Naive thymus-derived CD8-positive, alpha-beta T cell (primary cell): ENCODE data around the gene TRAPPC2B. TPM values are rescaled to one million over a fixed set of nuclear protein-coding genes. Genes with fewer than 3 reads are reported as not detected.

Source experiments
- ATAC-seq, 2 donors: fragments of 150-1000 bp; cut with Tn5 transposase in 1 of 2; sonication (Bioruptor Pico), chemical (Tn5 transposase) in 1 of 2; 1 replicate in 1 of 2; 2 replicates in 1 of 2; pipeline ENCODE4 v1.10.0; 2021; ENCODE audit warnings: mild to moderate bottlenecking in 2 of 2, moderate library complexity in 2 of 2
- POLR2A ChIA-PET: fragments of 350-600 bp; sonication (Branson Sonifier 250); formaldehyde crosslinking; loops from one replicate; lab custom pipeline; 2021; ENCODE audit warnings: antibody characterized with exemption; lab: Charles Lee
- DNase-seq, 10 donors: peaks; one replicate each; pipeline versions ENCODE4 v3.0.0 to v3.0.0-alpha.2; 2020 to 2022
- H3K27ac Mint-ChIP-seq, 10 donors: one replicate each; pipeline ENCODE4 v1.8.0; 2020 to 2022; ENCODE audit warnings: mild to moderate bottlenecking in 10 of 10, mixed read lengths in 10 of 10, moderate library complexity in 4 of 10, inconsistent platforms in 1 of 10
- H3K27me3 Mint-ChIP-seq, 5 donors: one replicate each; pipeline ENCODE4 v1.8.0; 2021 to 2022; ENCODE audit warnings: mixed read lengths in 5 of 5
- H3K36me3 Mint-ChIP-seq, 3 donors: one replicate each; pipeline ENCODE4 v1.8.0; 2020 to 2022; ENCODE audit warnings: mixed read lengths in 3 of 3, mild to moderate bottlenecking in 2 of 3, inconsistent platforms in 1 of 3
- H3K4me1 Mint-ChIP-seq, 4 donors: one replicate each; pipeline ENCODE4 v1.8.0; 2021 to 2022; ENCODE audit warnings: mixed read lengths in 4 of 4
- H3K4me3 Mint-ChIP-seq, 10 donors: one replicate each; pipeline ENCODE4 v1.8.0; 2020 to 2022; ENCODE audit warnings: mild to moderate bottlenecking in 10 of 10, mixed read lengths in 10 of 10, moderate library complexity in 6 of 10, inconsistent platforms in 1 of 10
- H3K9me3 Mint-ChIP-seq, 9 donors: one replicate each; pipeline ENCODE4 v1.8.0; 2020 to 2022; ENCODE audit warnings: mixed read lengths in 9 of 9, mild to moderate bottlenecking in 3 of 9, inconsistent platforms in 1 of 9, moderate library complexity in 1 of 9
- polyA plus RNA-seq, 3 donors: library from polyadenylated mRNA; unstranded; fragments of 300-500 nt; fragmentation: Illumina TruSeq; gene quantifications; one replicate each; pipeline ENCODE4 v1.2.3, GENCODE V29; 2021
- total RNA-seq, 8 experiments: library from RNA in 2 of 8; stranded (reverse) in 2 of 8; gene quantifications; one replicate each; pipeline ENCODE4 v1.2.3 and lab custom pipeline; 2021 to 2026

The TRAPPC2B gene
- 10 to 100 TPM; 12.2 to 15.6 TPM for total RNA-seq
- polyA plus RNA-seq = 10 to 100 TPM; 15.0 to 20.5 (median 19.1) TPM
- total RNA-seq (lab: John Stamatoyannopoulos, UW) = 1.2 to 11.1 (median 3.0) reads per million in 6 experiments

DNA sequence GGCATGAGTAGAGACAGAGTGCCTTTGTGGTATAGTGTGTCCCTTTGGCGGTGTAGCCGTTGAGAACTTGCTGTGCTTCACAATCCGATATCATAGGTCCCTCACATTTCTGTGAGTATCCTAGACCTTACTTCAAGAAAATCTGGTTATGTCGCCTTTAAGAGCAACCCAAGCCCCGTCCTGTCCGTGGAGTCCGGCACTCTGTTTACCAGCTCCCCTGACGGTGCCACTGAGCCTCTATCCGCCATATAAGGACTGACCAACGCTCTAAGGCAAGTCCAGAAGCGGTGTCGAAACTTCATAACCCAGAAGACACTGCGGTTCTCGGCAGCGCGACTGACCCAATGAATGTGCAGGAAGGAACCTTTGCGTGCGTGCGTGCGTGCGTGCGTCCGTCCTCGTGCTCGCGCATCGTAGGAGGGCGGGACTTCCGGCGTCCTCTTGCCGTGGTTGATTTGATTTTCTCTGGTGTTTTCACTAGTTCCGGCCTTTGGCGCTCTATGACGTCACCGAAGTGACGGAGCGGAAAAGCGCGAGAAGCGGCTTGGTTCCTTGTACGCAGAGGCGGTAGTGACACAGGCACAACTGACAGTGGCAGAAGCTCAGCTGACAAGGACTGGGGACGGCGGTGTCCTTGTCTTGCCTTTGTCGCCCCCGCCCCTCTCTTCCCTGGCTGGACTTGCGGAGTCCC lies at the start of gene TRAPPC2B, which contains the start of gene ZNF547:
Gene TRAPPC2B, plus strand, starts transcription at position 555 of the 691 bp plus-strand sequence. CDS start 1,283 bp downstream, outside the sequence.
Gene ZNF547, plus strand, starts transcription at position 555 of the 691 bp plus-strand sequence. CDS start 5,005 bp downstream, outside the sequence.
- peaks cover 12 to 18% (median 17%) of the 10 kb centered on the region in 4 donors for H3K4me1 Mint-ChIP-seq
- H3K27ac Mint-ChIP-seq = peak within 1 kb of the TSS; percentile 95 to 99 (median 98)
- ATAC-seq (peak; percentile 90 to 93), DNase-seq (peak; percentile 93 to 99 (median 98))
- H3K9me3 Mint-ChIP-seq = peaks cover 0 to 80% (median 33%) of the 10 kb centered on the region in 9 donors
- H3K4me3 Mint-ChIP-seq = peak within 1 kb of the TSS; percentile 84 to 96 (median 94)
- no peaks in the 10 kb centered on the region for H3K27me3 Mint-ChIP-seq
- H3K36me3 Mint-ChIP-seq = peaks cover 18 to 54% (median 38%) of the 10 kb centered on the region in 3 donors
- POLR2A ChIA-PET = interaction anchor here (0.5 to 2.0 kb wide), 5 partner anchors 12 to 999 kb away, joined by 3 to 10 read pairs (median 3); partner anchors contain the start of genes ZNF304 and ZNF497

DNA sequence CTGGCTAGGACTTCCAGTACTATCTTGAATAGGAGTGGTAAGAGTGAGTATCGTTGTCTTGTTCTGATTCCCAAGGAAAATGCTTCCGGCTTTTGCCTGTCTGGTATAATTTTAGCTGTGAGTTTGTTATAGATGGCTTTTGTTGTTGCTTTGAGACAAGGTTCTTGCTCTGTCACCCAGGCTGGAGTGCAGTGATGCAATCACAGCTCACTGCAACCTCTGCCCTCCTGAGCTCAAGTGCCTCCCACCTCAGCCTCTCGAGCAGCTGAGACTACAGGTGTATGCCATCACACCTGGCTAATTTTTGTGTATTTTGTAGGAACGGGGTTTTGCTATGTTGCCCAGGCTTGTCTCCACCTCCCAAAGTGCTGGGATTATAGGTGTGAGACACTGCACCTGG lies 49.2 kb upstream of the TRAPPC2B start:
- no peak for ATAC-seq
- Mint-ChIP-seq H3K27ac (no peak overlapping the region), H3K27me3 (peaks cover 21 to 42% (median 30%) of the 10 kb centered on the region in 5 donors), H3K4me1 (peaks cover 0 to 3% (median 1%) of the 10 kb centered on the region in 4 donors), H3K4me3 (no peak overlapping the region), H3K9me3 (peaks cover 17 to 78% (median 47%) of the 10 kb centered on the region in 9 donors), H3K36me3 (peaks cover 2 to 31% (median 26%) of the 10 kb centered on the region in 3 donors)
- DNase-seq = no peak
- POLR2A ChIA-PET = no interaction called here

DNA sequence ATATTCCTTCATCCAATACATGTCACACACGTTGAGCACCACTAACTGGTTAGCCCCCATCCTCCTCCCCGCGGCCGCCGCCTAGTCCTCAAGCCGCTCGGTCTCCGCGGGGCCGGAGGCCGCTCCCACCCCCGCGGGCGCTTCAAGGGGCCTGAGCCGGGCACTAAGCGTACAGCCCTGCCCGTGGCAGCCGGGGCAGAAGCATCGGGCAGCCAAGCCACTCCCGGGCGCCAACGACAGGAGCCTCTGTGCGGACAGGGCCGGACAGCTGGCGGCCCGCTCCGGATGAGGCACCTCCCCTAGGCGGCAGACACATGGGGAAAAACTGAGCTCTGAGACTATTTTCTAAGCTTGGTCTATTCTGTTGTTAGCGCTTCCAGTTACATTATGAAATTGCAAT lies 45.8 kb upstream of the TRAPPC2B start:
- H3K4me1 Mint-ChIP-seq = peaks cover 15 to 26% (median 26%) of the 10 kb centered on the region in 4 donors
- ATAC-seq (no peak), DNase-seq (no peak)
- H3K27ac Mint-ChIP-seq = no peak overlapping the region
- peaks cover 21 to 42% (median 30%) of the 10 kb centered on the region in 5 donors for H3K27me3 Mint-ChIP-seq
- no peak overlapping the region for H3K4me3 Mint-ChIP-seq
- POLR2A ChIA-PET = no interaction called here
- H3K9me3 Mint-ChIP-seq = peaks cover 17 to 82% (median 54%) of the 10 kb centered on the region in 9 donors
- peaks cover 7 to 42% (median 39%) of the 10 kb centered on the region in 3 donors for H3K36me3 Mint-ChIP-seq

DNA sequence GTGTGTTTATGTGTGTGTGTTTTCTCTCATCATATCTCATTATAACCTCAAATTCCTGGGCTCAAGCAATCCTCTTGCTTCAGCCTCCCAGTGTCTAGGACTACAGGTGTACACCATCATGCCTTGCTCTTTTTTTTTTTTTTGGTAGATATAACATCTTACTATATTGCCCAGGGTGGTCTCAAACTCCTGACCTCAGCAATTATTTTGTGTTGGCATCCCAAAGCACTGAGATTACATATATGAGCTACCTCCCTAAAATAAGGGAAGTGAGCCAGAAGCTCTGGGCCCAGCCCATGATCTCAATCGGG lies 43.5 kb upstream of the TRAPPC2B start:
- DNase-seq = no peak
- peak in 1 of 2 donors; percentile 3 for ATAC-seq
- H3K4me1 Mint-ChIP-seq = peaks cover 15 to 32% (median 28%) of the 10 kb centered on the region in 4 donors
- H3K4me3 Mint-ChIP-seq = peak overlapping the region; percentile 89 to 98 (median 95)
- POLR2A ChIA-PET = interaction anchor here (0.5 to 1.1 kb wide), 2 partner anchors 17 to 739 kb away, joined by 3 to 6 read pairs; partner anchors contain the start of gene ZNF135
- H3K27ac Mint-ChIP-seq = peak overlapping the region; percentile 94 to 98 (median 98)
- H3K9me3 Mint-ChIP-seq = peaks cover 17 to 83% (median 42%) of the 10 kb centered on the region in 9 donors
- peaks cover 29 to 56% (median 42%) of the 10 kb centered on the region in 3 donors for H3K36me3 Mint-ChIP-seq
- peaks cover 18 to 34% (median 24%) of the 10 kb centered on the region in 5 donors for H3K27me3 Mint-ChIP-seq

DNA sequence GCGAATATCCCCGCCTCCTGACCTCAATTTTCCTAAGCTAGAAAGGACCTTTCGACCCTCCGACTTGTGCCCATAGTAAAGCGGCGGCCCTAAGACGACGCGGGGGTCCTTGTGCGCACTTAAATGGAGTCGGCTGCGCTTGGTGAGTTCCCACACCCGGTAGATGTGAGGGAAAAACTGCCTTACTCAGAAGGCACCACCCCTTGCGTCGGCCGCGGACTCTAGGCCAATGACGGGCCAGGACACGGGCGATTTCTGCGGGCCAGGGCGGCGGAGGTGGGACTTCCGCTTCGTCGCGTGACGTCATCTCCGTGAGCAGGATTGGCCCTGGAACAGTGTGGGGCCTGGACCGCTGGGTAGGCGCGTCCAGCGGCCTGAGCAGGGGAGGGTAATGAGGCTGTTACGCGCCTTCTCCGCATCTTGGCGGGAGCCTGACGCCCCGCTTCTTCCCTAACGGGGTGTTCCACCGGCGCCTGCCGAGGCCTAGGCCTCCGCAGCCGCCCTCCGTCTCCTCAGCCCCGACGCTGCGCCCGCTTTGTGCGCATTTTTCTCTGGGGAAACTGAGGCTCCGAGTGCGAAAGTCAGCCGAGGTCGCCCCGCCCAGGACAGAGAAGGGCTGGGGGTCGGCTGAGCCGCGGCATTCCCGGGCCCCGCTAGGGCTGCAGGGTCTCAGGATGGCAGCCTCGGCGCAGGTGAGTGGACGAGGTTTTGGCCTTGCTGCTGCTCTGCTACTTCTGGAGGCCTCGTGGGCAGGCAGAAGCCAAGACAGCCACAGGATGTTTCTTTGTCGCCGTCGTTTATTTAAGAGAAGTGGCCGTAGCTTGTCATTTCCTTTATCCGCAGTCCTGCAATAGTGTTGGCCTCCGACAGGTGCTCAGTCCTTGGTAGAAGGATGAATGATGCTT lies 42.9 kb upstream of the TRAPPC2B start, which contains the start of gene ZNF543:
Gene ZNF543, plus strand, starts transcription at position 293 of the 905 bp plus-strand sequence. Its CDS starts 382 bp downstream, at position 675.
- Mint-ChIP-seq H3K36me3 (peaks cover 35 to 57% (median 42%) of the 10 kb centered on the region in 3 donors), H3K27ac (peak within 1 kb of the TSS; percentile 94 to 98 (median 98)), H3K27me3 (peaks cover 18 to 28% (median 21%) of the 10 kb centered on the region in 5 donors), H3K4me3 (peak within 1 kb of the TSS; percentile 89 to 98 (median 95)), H3K4me1 (peaks cover 15 to 32% (median 28%) of the 10 kb centered on the region in 4 donors), H3K9me3 (peaks cover 17 to 83% (median 41%) of the 10 kb centered on the region in 9 donors)
- DNase-seq (peak; percentile 80 to 96 (median 88)), ATAC-seq (peak; percentile 95 to 96)
- POLR2A ChIA-PET = interaction anchor here (0.5 to 1.1 kb wide), 3 partner anchors 18 to 738 kb away, joined by 3 to 6 read pairs (median 3); partner anchors contain the start of genes ZNF135 and ZNF304

DNA sequence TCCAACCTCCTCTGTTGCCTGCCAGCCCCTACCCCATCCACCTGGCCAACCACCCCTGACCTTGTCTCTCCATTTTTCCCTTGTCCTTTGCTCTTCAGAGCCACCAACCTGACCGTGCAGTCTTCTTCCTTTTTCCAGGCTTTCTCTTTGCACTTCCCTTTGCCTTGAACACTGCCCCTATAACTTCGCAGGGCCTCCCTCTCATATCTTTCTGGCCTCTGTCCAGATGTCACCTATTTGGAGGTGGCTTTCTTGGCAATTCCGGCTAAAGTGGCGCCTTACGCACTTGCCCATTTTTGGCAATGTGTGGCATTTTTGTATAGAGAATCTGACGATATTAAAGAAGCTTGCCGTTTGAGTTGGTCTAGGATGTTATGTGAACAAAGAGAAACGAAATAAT lies 42.2 kb upstream of the TRAPPC2B start:
- Mint-ChIP-seq H3K4me1 (peaks cover 15 to 32% (median 28%) of the 10 kb centered on the region in 4 donors), H3K9me3 (peaks cover 11 to 83% (median 38%) of the 10 kb centered on the region in 9 donors), H3K27ac (peak overlapping the region; percentile 86 to 98 (median 98)), H3K36me3 (peaks cover 42 to 60% (median 42%) of the 10 kb centered on the region in 3 donors), H3K4me3 (peak overlapping the region; percentile 89 to 98 (median 95)), H3K27me3 (peaks cover 11 to 21% (median 16%) of the 10 kb centered on the region in 5 donors)
- DNase-seq = no peak
- POLR2A ChIA-PET = interaction anchor here (0.7 kb wide), 1 partner anchor 30 kb away, joined by 3 read pairs; the partner anchor contains the start of gene ZNF304
- no peak for ATAC-seq

DNA sequence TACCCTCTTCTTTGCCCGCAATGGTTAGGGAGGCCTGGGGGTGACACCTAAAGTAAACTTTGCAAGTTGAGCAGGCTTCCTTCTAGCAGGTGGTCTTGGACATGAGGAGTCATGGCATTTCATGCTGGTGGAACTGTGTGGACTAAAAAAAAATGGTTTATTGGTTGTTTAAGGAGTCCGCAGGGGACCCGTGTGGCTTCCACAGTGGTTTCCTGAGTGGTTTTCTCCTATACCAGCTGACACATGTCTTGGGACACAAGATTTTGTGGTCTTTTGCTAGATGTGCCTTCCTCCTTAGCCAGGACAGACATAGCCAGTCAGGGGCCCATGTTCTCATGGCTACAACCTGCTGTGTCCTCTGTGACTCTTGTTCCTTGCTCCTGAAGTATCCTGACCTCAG lies 41.6 kb upstream of the TRAPPC2B start:
- no peak for ATAC-seq
- POLR2A ChIA-PET = no interaction called here

DNA sequence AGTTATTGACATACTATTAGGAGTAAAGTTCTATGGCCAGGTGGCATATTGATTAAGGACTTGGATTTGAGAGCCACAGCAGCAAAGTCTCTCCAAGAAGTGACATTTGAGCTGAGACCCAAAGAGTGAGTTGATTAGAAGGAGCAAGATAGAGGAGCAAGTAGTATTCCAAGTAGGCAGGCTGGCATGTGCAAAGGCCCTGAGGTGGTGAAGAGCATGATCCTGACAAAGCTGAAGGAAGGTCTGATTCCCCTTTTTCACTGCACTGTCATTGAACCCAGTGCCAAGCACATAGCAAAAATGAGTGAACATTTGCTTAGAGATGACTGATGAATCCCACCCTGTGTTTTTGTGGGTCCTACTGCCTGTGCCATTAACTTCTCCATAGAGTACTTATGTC lies 38.4 kb upstream of the TRAPPC2B start:
- H3K36me3 Mint-ChIP-seq = peaks cover 53 to 88% (median 77%) of the 10 kb centered on the region in 3 donors
- POLR2A ChIA-PET = no interaction called here
- ATAC-seq = no peak
- H3K9me3 Mint-ChIP-seq = peaks cover 0 to 93% (median 52%) of the 10 kb centered on the region in 9 donors
- H3K4me1 Mint-ChIP-seq = peaks cover 11 to 27% (median 22%) of the 10 kb centered on the region in 4 donors
- H3K4me3 Mint-ChIP-seq = no peak overlapping the region
- no peak for DNase-seq
- H3K27me3 Mint-ChIP-seq = no peaks in the 10 kb centered on the region
- no peak overlapping the region for H3K27ac Mint-ChIP-seq

More for the DNA sequence above, 41.6 kb upstream of the TRAPPC2B start:
- Mint-ChIP-seq H3K9me3 (peaks cover 5 to 83% (median 40%) of the 10 kb centered on the region in 9 donors), H3K36me3 (peaks cover 35 to 66% (median 48%) of the 10 kb centered on the region in 3 donors), H3K4me1 (peaks cover 15 to 32% (median 28%) of the 10 kb centered on the region in 4 donors), H3K27ac (peak overlapping the region in 6 of 10 donors; percentile 38 to 98 (median 90)), H3K27me3 (peaks cover 10 to 15% (median 11%) of the 10 kb centered on the region in 5 donors), H3K4me3 (peak overlapping the region in 9 of 10 donors; percentile 47 to 98 (median 95))
- DNase-seq = no peak

DNA sequence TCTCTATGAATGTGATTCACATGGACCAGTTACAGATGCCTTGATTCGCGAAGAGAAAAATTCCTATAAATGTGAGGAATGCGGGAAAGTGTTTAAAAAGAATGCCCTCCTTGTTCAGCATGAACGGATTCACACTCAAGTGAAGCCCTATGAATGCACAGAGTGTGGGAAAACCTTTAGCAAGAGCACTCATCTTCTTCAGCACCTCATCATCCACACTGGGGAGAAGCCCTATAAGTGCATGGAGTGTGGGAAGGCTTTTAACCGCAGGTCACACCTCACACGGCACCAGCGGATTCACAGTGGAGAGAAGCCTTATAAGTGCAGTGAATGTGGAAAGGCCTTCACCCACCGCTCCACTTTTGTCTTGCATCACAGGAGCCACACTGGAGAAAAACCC lies 35.4 kb upstream of the TRAPPC2B start:
- DNase-seq (no peak), ATAC-seq (no peak)
- Mint-ChIP-seq H3K9me3 (peaks cover 0 to 98% (median 40%) of the 10 kb centered on the region in 9 donors), H3K4me3 (no peak overlapping the region), H3K27me3 (no peaks in the 10 kb centered on the region), H3K27ac (no peak overlapping the region), H3K4me1 (peaks cover 0 to 3% (median 0%) of the 10 kb centered on the region in 4 donors), H3K36me3 (peaks cover 38 to 86% (median 71%) of the 10 kb centered on the region in 3 donors)
- POLR2A ChIA-PET = no interaction called here

DNA sequence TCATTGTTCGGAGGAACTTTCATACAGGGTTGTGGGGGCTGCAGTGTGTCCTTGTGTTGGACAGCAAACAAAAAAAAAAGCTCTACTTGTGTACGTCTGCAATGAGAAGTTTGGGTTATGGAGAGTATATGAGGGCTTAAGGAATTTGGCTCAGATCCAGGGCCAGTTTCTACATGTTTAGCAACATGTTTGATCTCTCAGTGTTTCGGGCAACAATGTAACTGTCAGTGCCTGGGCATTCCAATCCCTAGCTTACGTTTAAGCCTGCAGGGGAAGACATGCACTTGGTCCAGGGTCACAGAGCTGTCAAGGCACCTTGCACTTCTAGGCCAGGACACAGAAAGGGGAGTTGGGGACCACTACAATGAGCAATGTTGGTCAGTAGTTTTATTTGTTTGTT lies 29.2 kb upstream of the TRAPPC2B start:
- POLR2A ChIA-PET = no interaction called here
- DNase-seq (no peak), ATAC-seq (no peak)
- H3K36me3 Mint-ChIP-seq = peaks cover 10 to 59% (median 32%) of the 10 kb centered on the region in 3 donors
- no peak overlapping the region for H3K4me3 Mint-ChIP-seq
- H3K9me3 Mint-ChIP-seq = peaks cover 0 to 86% (median 25%) of the 10 kb centered on the region in 9 donors
- H3K4me1 Mint-ChIP-seq = no peaks in the 10 kb centered on the region
- H3K27ac Mint-ChIP-seq = no peak overlapping the region
- no peaks in the 10 kb centered on the region for H3K27me3 Mint-ChIP-seq

DNA sequence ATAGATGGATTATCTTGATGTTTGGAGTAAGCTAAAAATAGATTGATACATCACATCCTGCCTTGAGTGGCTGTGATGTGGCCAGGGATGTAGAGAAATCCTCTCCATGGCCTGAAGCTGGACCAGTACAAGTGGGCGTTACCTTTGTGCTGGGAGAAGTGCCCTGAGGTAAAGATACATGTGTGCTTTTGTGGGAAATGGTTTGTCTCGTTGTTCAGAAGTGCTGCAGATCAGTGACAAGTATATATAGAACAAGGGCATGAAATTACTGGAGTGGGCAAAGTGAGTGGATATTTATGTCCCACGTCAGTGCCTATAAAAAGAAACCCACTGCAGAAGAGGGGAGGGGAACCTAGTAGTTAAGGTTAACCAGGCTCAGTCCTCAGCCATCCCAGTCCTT lies 24.5 kb upstream of the TRAPPC2B start:
- POLR2A ChIA-PET = no interaction called here

More for the DNA sequence above, 24.5 kb upstream of the TRAPPC2B start:
- H3K4me3 Mint-ChIP-seq = no peak overlapping the region
- no peak for DNase-seq
- ATAC-seq = no peak
- no peaks in the 10 kb centered on the region for H3K27me3 Mint-ChIP-seq
- no peak overlapping the region for H3K27ac Mint-ChIP-seq
- no peaks in the 10 kb centered on the region for H3K4me1 Mint-ChIP-seq
- H3K9me3 Mint-ChIP-seq = peaks cover 2 to 70% (median 23%) of the 10 kb centered on the region in 9 donors
- peaks cover 2 to 36% (median 34%) of the 10 kb centered on the region in 3 donors for H3K36me3 Mint-ChIP-seq
